K562 (cell line): ENCODE measurements around the gene ENO2. TPM values are rescaled to one million over a fixed set of nuclear protein-coding genes. Genes with fewer than 3 reads are reported as not detected.

Experiments
- EP400 ChIP-seq: fragments of 450-650 bp; IDR thresholded peaks from 2 replicates; pipeline ENCODE4 v1.6.1; 2017; ENCODE audit warnings: antibody characterized with exemption, mild to moderate bottlenecking, moderate library complexity
- HNRNPUL1 ChIP-seq: fragments of 200-400 bp; formaldehyde crosslinking; IDR thresholded peaks from 2 replicates; pipeline ENCODE4 v1.6.1; 2017; ENCODE audit warnings: low read length
- KDM4B ChIP-seq, 2 experiments: fragments of 450-650 bp in 1 of 2; sonication (generic) in 1 of 2; IDR thresholded peaks; 2 replicates each; pipeline ENCODE4 v1.6.1; 2016 to 2017; ENCODE audit warnings: borderline replicate concordance in 2 of 2, antibody characterized with exemption in 1 of 2, low read depth in 1 of 2, mild to moderate bottlenecking in 1 of 2
- PPARD ChIP-seq: fragments of 250-450 bp; sonication (Bioruptor Pico); IDR thresholded peaks from 2 replicates; pipeline ENCODE4 v1.8.0; 2022; ENCODE audit warnings: inconsistent platforms, mild to moderate bottlenecking, moderate library complexity
- RBBP5 ChIP-seq: fragments of 200-600 bp; sonication (generic); IDR thresholded peaks from 2 replicates; pipeline ENCODE4 v1.6.1; 2012; ENCODE audit warnings: borderline replicate concordance, mild to moderate bottlenecking, low read length, control low read depth, inconsistent platforms; ENCODE audit not compliant: insufficient read depth, poor library complexity, severe bottlenecking
- ZNF444 ChIP-seq: fragments of 250-450 bp; sonication (Bioruptor Pico); IDR thresholded peaks from 2 replicates; pipeline ENCODE4 v1.4.0; 2020; ENCODE audit warnings: mild to moderate bottlenecking, moderate library complexity
- polyA plus RNA-seq, 8 experiments: library from polyadenylated mRNA; depleted of rRNA in 4 of 8; stranded (reverse) in 5 of 8; unstranded in 3 of 8; fragments of >200 nt; fragmentation: Nextera tagmentation in 2 of 8; fragmentation: Illumina TruSeq in 1 of 8; extraction: Ambion mirVana in 2 of 8; extraction: Trizol in 1 of 8; gene quantifications; 2 replicates each; pipeline versions ENCODE4 v1.2.1 to v1.2.3, GENCODE V29; 2011 to 2014; ENCODE audit warnings: inconsistent platforms in 1 of 8, missing spikeins in 1 of 8
- total RNA-seq, 7 experiments: library from RNA; depleted of rRNA in 6 of 7; stranded (reverse); fragments of >200 nt in 6 of 7; fragmentation: Illumina TruSeq in 2 of 7; extraction: Trizol in 2 of 7; gene quantifications; 2 replicates each; pipeline versions ENCODE4 v1.2.1 to v1.2.3, GENCODE V29; 2011 to 2021; ENCODE audit warnings: low replicate concordance in 1 of 7
- TF ChIP-seq, protein P1 (sequence below), 2 experiments: fragments of 150-350 bp in 1 of 2; IDR thresholded peaks; 2 replicates each; pipeline ENCODE4 v1.6.1; 2012 to 2016; ENCODE audit warnings: low read depth in 2 of 2, low read length in 2 of 2, mild to moderate bottlenecking in 1 of 2, moderate library complexity in 1 of 2
- TF ChIP-seq, protein P2 (sequence below): fragments of 450-650 bp; IDR thresholded peaks from 2 replicates; pipeline ENCODE4 v1.6.1; 2017; ENCODE audit warnings: antibody characterized with exemption, mild to moderate bottlenecking
- TF ChIP-seq, protein P3 (sequence below): fragments of 450-650 bp; IDR thresholded peaks from 2 replicates; pipeline ENCODE4 v1.7.0; 2016; ENCODE audit warnings: borderline replicate concordance
- TF ChIP-seq, protein P4 (sequence below): IDR thresholded peaks from 3 replicates; pipeline ENCODE4 v1.6.1; 2011; ENCODE audit warnings: borderline replicate concordance, mild to moderate bottlenecking, moderate library complexity; ENCODE audit not compliant: insufficient read length; ENCODE audit errors: extremely low read depth

ENO2 gene
- total and polyA plus RNA-seq, 9 of the 15 experiments (the other 6 are each of a cell fraction or from before 2014, with no cell fraction given) = 10.9 to 43.3 (median 21.0) TPM

DNA sequence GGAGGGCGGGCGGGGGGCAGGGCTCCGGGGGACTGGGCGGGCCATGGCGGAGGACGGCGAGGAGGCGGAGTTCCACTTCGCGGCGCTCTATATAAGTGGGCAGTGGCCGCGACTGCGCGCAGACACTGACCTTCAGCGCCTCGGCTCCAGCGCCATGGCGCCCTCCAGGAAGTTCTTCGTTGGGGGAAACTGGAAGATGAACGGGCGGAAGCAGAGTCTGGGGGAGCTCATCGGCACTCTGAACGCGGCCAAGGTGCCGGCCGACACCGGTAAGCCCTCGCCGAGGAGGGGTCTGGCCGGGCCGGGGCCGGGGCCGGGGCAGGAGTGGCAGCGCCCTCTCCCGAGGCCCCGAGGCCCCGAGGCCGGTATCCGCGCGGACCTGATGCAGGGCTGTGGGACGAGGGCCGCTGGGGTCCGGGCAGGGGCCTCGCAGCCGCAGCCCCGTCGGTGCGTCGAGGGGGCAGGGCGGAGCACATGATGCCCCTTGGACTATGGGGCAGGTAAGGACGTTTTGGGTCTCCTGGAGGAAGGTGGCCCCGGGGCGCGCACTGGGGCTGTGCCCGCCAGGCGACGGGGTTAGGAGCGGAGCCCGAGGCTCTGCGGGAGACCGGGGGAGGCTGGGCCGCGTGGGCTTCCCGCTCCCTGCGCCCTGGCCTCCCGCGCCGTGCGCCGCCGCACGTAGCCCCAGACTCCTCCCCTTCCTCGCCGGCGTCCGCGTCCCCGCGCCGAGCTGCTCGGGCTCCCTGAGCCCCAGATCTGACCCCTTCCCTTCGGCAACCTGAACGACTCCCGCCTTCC is 46.8 kb upstream of the ENO2 start, which contains the start of gene TPI1 (continued):
- peak; percentile 23; the same call in 1 of the 2 replicates for TF ChIP-seq EP400
- TF ChIP-seq, protein P1, sequence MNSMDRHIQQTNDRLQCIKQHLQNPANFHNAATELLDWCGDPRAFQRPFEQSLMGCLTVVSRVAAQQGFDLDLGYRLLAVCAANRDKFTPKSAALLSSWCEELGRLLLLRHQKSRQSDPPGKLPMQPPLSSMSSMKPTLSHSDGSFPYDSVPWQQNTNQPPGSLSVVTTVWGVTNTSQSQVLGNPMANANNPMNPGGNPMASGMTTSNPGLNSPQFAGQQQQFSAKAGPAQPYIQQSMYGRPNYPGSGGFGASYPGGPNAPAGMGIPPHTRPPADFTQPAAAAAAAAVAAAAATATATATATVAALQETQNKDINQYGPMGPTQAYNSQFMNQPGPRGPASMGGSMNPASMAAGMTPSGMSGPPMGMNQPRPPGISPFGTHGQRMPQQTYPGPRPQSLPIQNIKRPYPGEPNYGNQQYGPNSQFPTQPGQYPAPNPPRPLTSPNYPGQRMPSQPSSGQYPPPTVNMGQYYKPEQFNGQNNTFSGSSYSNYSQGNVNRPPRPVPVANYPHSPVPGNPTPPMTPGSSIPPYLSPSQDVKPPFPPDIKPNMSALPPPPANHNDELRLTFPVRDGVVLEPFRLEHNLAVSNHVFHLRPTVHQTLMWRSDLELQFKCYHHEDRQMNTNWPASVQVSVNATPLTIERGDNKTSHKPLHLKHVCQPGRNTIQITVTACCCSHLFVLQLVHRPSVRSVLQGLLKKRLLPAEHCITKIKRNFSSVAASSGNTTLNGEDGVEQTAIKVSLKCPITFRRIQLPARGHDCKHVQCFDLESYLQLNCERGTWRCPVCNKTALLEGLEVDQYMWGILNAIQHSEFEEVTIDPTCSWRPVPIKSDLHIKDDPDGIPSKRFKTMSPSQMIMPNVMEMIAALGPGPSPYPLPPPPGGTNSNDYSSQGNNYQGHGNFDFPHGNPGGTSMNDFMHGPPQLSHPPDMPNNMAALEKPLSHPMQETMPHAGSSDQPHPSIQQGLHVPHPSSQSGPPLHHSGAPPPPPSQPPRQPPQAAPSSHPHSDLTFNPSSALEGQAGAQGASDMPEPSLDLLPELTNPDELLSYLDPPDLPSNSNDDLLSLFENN (IDR thresholded peaks at IDR 0.05; ENCODE audit: low read depth in 2 of 2, low read length in 2 of 2) = no peak
- TF ChIP-seq, protein P2, sequence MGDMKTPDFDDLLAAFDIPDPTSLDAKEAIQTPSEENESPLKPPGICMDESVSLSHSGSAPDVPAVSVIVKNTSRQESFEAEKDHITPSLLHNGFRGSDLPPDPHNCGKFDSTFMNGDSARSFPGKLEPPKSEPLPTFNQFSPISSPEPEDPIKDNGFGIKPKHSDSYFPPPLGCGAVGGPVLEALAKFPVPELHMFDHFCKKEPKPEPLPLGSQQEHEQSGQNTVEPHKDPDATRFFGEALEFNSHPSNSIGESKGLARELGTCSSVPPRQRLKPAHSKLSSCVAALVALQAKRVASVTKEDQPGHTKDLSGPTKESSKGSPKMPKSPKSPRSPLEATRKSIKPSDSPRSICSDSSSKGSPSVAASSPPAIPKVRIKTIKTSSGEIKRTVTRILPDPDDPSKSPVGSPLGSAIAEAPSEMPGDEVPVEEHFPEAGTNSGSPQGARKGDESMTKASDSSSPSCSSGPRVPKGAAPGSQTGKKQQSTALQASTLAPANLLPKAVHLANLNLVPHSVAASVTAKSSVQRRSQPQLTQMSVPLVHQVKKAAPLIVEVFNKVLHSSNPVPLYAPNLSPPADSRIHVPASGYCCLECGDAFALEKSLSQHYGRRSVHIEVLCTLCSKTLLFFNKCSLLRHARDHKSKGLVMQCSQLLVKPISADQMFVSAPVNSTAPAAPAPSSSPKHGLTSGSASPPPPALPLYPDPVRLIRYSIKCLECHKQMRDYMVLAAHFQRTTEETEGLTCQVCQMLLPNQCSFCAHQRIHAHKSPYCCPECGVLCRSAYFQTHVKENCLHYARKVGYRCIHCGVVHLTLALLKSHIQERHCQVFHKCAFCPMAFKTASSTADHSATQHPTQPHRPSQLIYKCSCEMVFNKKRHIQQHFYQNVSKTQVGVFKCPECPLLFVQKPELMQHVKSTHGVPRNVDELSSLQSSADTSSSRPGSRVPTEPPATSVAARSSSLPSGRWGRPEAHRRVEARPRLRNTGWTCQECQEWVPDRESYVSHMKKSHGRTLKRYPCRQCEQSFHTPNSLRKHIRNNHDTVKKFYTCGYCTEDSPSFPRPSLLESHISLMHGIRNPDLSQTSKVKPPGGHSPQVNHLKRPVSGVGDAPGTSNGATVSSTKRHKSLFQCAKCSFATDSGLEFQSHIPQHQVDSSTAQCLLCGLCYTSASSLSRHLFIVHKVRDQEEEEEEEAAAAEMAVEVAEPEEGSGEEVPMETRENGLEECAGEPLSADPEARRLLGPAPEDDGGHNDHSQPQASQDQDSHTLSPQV = peak; percentile 58; the same call in 1 of the 2 replicates
- TF ChIP-seq, protein P3, sequence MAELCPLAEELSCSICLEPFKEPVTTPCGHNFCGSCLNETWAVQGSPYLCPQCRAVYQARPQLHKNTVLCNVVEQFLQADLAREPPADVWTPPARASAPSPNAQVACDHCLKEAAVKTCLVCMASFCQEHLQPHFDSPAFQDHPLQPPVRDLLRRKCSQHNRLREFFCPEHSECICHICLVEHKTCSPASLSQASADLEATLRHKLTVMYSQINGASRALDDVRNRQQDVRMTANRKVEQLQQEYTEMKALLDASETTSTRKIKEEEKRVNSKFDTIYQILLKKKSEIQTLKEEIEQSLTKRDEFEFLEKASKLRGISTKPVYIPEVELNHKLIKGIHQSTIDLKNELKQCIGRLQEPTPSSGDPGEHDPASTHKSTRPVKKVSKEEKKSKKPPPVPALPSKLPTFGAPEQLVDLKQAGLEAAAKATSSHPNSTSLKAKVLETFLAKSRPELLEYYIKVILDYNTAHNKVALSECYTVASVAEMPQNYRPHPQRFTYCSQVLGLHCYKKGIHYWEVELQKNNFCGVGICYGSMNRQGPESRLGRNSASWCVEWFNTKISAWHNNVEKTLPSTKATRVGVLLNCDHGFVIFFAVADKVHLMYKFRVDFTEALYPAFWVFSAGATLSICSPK = no peak
- TF ChIP-seq, protein P4, sequence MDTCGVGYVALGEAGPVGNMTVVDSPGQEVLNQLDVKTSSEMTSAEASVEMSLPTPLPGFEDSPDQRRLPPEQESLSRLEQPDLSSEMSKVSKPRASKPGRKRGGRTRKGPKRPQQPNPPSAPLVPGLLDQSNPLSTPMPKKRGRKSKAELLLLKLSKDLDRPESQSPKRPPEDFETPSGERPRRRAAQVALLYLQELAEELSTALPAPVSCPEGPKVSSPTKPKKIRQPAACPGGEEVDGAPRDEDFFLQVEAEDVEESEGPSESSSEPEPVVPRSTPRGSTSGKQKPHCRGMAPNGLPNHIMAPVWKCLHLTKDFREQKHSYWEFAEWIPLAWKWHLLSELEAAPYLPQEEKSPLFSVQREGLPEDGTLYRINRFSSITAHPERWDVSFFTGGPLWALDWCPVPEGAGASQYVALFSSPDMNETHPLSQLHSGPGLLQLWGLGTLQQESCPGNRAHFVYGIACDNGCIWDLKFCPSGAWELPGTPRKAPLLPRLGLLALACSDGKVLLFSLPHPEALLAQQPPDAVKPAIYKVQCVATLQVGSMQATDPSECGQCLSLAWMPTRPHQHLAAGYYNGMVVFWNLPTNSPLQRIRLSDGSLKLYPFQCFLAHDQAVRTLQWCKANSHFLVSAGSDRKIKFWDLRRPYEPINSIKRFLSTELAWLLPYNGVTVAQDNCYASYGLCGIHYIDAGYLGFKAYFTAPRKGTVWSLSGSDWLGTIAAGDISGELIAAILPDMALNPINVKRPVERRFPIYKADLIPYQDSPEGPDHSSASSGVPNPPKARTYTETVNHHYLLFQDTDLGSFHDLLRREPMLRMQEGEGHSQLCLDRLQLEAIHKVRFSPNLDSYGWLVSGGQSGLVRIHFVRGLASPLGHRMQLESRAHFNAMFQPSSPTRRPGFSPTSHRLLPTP = no peak
- TF ChIP-seq ZNF444 (CRISPR knock-in tag) = no peak
- TF ChIP-seq RBBP5 = peak; percentile 60
- no peak for TF ChIP-seq HNRNPUL1
- TF ChIP-seq PPARD (CRISPR knock-in tag) = no peak
- no peak for TF ChIP-seq KDM4B (IDR thresholded peaks at IDR 0.05; ENCODE audit: borderline replicate concordance in 2 of 2, low read depth in 1 of 2)
